HEK293 (cell line): ENCODE measurements around the gene SLC20A1.

Source experiments
- CTCF ChIA-PET: fragments of 350-600 bp; formaldehyde crosslinking; extraction: SDS; loops from one replicate; lab custom pipeline; 2021; ENCODE audit warnings: antibody characterized with exemption; lab: Yijun Ruan, JAX
- POLR2A ChIA-PET: fragments of 300-600 bp; formaldehyde crosslinking; extraction: SDS; loops from one replicate; lab custom pipeline; 2020; ENCODE audit warnings: antibody characterized with exemption, inconsistent platforms; lab: Yijun Ruan, JAX
- H3K27ac ChIP-seq: fragments of 200-500 bp; sonication (Bioruptor generic); 2 replicates; pipeline ENCODE4 v1.5.1; 2014; ENCODE audit warnings: low read depth, low read length, control low read depth, inconsistent platforms; ENCODE audit errors: extremely low read depth
- H3K36me3 ChIP-seq, 2 experiments: fragments of 200-500 bp in 1 of 2; sonication (Bioruptor generic) in 1 of 2; 1 replicate in 1 of 2; 2 replicates in 1 of 2; pipeline ENCODE4 v1.5.1; 2014 to 2017; ENCODE audit warnings: inconsistent platforms in 2 of 2, low read length in 2 of 2; ENCODE audit not compliant: control insufficient read depth in 2 of 2, insufficient read depth in 1 of 2
- H3K4me1 ChIP-seq: fragments of 200-500 bp; sonication (Bioruptor generic); 2 replicates; pipeline ENCODE4 v1.5.1; 2014; ENCODE audit warnings: mild to moderate bottlenecking, low read length, inconsistent platforms; ENCODE audit not compliant: control insufficient read depth, insufficient read depth
- H3K4me3 ChIP-seq: 2 replicates; pipeline ENCODE4 v1.5.1; 2011; ENCODE audit warnings: low read depth, mild to moderate bottlenecking, control low read depth, low read length, moderate library complexity
- H3K9me3 ChIP-seq: fragments of 200-500 bp; sonication (Bioruptor generic); 2 replicates; pipeline ENCODE4 v1.5.1; 2014; ENCODE audit warnings: low read depth, low read length, inconsistent platforms; ENCODE audit not compliant: control insufficient read depth, insufficient read depth
- EGR2 ChIP-seq: fragments of 450-650 bp; formaldehyde crosslinking; IDR thresholded peaks from 2 replicates; pipeline ENCODE4 v1.5.1; 2016; ENCODE audit warnings: low read depth, missing biosample characterization, missing genetic modification characterization
- GFI1B ChIP-seq: fragments of 450-650 bp; formaldehyde crosslinking; IDR thresholded peaks from 2 replicates; pipeline ENCODE4 v1.5.1; 2016; ENCODE audit warnings: missing biosample characterization, missing genetic modification characterization
- KLF9 ChIP-seq: fragments of 450-650 bp; formaldehyde crosslinking; IDR thresholded peaks from 2 replicates; pipeline ENCODE4 v1.5.1; 2016; ENCODE audit warnings: missing biosample characterization, missing genetic modification characterization, low read depth
- OVOL3 ChIP-seq: fragments of 450-650 bp; formaldehyde crosslinking; IDR thresholded peaks from 2 replicates; pipeline ENCODE4 v1.5.1; 2016; ENCODE audit warnings: missing biosample characterization, missing genetic modification characterization
- PATZ1 ChIP-seq: fragments of 450-650 bp; formaldehyde crosslinking; IDR thresholded peaks from 2 replicates; pipeline ENCODE4 v1.5.1; 2016; ENCODE audit warnings: missing biosample characterization, missing genetic modification characterization
- PRDM10 ChIP-seq: fragments of 450-650 bp; formaldehyde crosslinking; IDR thresholded peaks from 2 replicates; pipeline ENCODE4 v1.5.1; 2016; ENCODE audit warnings: missing biosample characterization, missing genetic modification characterization
- REPIN1 ChIP-seq: fragments of 450-650 bp; formaldehyde crosslinking; IDR thresholded peaks from 2 replicates; pipeline ENCODE4 v1.5.1; 2017; ENCODE audit warnings: missing biosample characterization, missing genetic modification characterization, low read depth
- YY1 ChIP-seq: fragments of 450-650 bp; formaldehyde crosslinking; IDR thresholded peaks from 2 replicates; pipeline ENCODE4 v1.5.1; 2018; ENCODE audit warnings: missing biosample characterization, missing genetic modification characterization
- ZEB2 ChIP-seq: fragments of 450-650 bp; formaldehyde crosslinking; IDR thresholded peaks from 2 replicates; pipeline ENCODE4 v1.5.1; 2016; ENCODE audit warnings: missing biosample characterization, missing genetic modification characterization
- ZNF146 ChIP-seq: fragments of 450-650 bp; formaldehyde crosslinking; IDR thresholded peaks from 2 replicates; pipeline ENCODE4 v1.5.1; 2016; ENCODE audit warnings: missing biosample characterization, missing genetic modification characterization
- ZNF174 ChIP-seq: fragments of 450-650 bp; formaldehyde crosslinking; IDR thresholded peaks from 2 replicates; pipeline ENCODE4 v1.5.0; 2017; ENCODE audit warnings: missing biosample characterization, mild to moderate bottlenecking, missing genetic modification characterization
- ZNF223 ChIP-seq: fragments of 450-650 bp; formaldehyde crosslinking; IDR thresholded peaks from 2 replicates; pipeline ENCODE4 v1.5.1; 2016; ENCODE audit warnings: missing biosample characterization, missing genetic modification characterization
- ZNF423 ChIP-seq: fragments of 450-650 bp; formaldehyde crosslinking; IDR thresholded peaks from 2 replicates; pipeline ENCODE4 v1.5.1; 2016; ENCODE audit warnings: missing biosample characterization, missing genetic modification characterization
- ZNF596 ChIP-seq: fragments of 450-650 bp; IDR thresholded peaks from 2 replicates; pipeline ENCODE4 v1.5.0; 2018; ENCODE audit warnings: missing biosample characterization, mild to moderate bottlenecking, missing genetic modification characterization, moderate library complexity
- ZNF639 ChIP-seq: fragments of 450-650 bp; formaldehyde crosslinking; IDR thresholded peaks from 2 replicates; pipeline ENCODE4 v1.5.1; 2016; ENCODE audit warnings: missing biosample characterization, missing genetic modification characterization
- ZNF664 ChIP-seq: fragments of 450-650 bp; formaldehyde crosslinking; IDR thresholded peaks from 2 replicates; pipeline ENCODE4 v1.5.1; 2016; ENCODE audit warnings: missing biosample characterization, missing genetic modification characterization
- ZNF701 ChIP-seq: fragments of 450-650 bp; formaldehyde crosslinking; IDR thresholded peaks from 2 replicates; pipeline ENCODE4 v1.5.1; 2016; ENCODE audit warnings: missing biosample characterization, missing genetic modification characterization
- ZNF768 ChIP-seq: fragments of 450-650 bp; formaldehyde crosslinking; IDR thresholded peaks from 2 replicates; pipeline ENCODE4 v1.5.1; 2018; ENCODE audit warnings: missing biosample characterization, mild to moderate bottlenecking, missing genetic modification characterization
- ZNF830 ChIP-seq: fragments of 450-650 bp; IDR thresholded peaks from 2 replicates; pipeline ENCODE4 v1.5.0; 2018; ENCODE audit warnings: missing biosample characterization, missing genetic modification characterization, low read depth, mild to moderate bottlenecking, moderate library complexity
- TF ChIP-seq, protein P1 (sequence below): fragments of 450-650 bp; formaldehyde crosslinking; IDR thresholded peaks from 2 replicates; pipeline ENCODE4 v1.5.1; 2016; ENCODE audit warnings: missing biosample characterization, missing genetic modification characterization

Gene SLC20A1

DNA sequence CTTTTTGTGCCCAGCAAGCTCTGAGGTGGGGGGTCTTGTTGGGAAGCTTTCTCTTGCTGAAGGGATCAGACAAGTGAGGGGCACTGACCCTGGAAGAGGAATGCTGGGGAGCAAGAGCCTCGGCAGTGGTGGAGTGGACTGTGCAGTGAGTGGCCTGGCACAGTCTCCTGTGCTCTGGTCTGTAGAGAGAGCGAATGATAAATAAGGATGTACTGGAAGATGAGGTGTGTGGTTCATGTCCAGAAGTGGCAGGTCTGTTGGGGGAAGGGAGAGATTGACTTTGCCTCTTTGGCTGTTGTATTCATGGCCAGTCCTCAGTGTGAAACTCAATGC is 5.3 kb upstream of the SLC20A1 start:
- H3K4me1 ChIP-seq: no peaks in the 10 kb centered on the region; the same call in 1 of the 2 replicates
- TF ChIP-seq ZNF768: no peak
- no peak for TF ChIP-seq ZEB2 (tag by site-specific recombination)
- TF ChIP-seq, protein P1, sequence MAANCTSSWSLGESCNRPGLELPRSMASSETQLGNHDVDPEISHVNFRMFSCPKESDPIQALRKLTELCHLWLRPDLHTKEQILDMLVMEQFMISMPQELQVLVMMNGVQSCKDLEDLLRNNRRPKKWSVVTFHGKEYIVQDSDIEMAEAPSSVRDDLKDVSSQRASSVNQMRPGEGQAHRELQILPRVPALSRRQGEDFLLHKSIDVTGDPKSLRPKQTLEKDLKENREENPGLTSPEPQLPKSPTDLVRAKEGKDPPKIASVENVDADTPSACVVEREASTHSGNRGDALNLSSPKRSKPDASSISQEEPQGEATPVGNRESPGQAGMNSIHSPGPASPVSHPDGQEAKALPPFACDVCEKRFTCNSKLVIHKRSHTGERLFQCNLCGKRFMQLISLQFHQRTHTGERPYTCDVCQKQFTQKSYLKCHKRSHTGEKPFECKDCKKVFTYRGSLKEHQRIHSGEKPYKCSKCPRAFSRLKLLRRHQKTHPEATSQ (tag by site-specific recombination): no peak
- no peak for TF ChIP-seq OVOL3 (tag by site-specific recombination)
- no peak for TF ChIP-seq REPIN1
- TF ChIP-seq ZNF664 (tag by site-specific recombination): no peak
- TF ChIP-seq ZNF830 (tag by site-specific recombination): no peak
- no peak for TF ChIP-seq ZNF701
- TF ChIP-seq ZNF174 (tag by site-specific recombination): no peak
- H3K4me3 ChIP-seq: no peak overlapping the region
- H3K36me3 ChIP-seq: no peaks in the 10 kb centered on the region
- POLR2A ChIA-PET: no interaction called here
- H3K9me3 ChIP-seq: no peaks in the 10 kb centered on the region
- CTCF ChIA-PET: interaction anchor here (0.7 kb wide), 1 partner anchor 296 kb away, joined by 3 read pairs; no protein-coding TSS in a partner anchor
- no peak overlapping the region for H3K27ac ChIP-seq

GRCh38 chr2:112640800-112641675 is 4.7 kb upstream of the SLC20A1 start:
- TF ChIP-seq ZNF146 (tag by site-specific recombination) (no peak), PRDM10 (peak; percentile 92), KLF9 (no peak), GFI1B (tag by site-specific recombination) (no peak), YY1 (no peak), EGR2 (tag by site-specific recombination) (0 out of 2 replicates have a peak, but pooled peaks have one; percentile 5)
- H3K4me1 ChIP-seq: no peaks in the 10 kb centered on the region; the same call in 1 of the 2 replicates
- ChIA-PET POLR2A (no interaction called here), CTCF (interaction anchor here (0.5 to 0.9 kb wide), 4 partner anchors 34 to 295 kb away, joined by 3 read pairs; no protein-coding TSS in a partner anchor)
- H3K36me3 ChIP-seq: no peaks in the 10 kb centered on the region
- no peak overlapping the region for H3K4me3 ChIP-seq
- no peaks in the 10 kb centered on the region for H3K9me3 ChIP-seq
- no peak overlapping the region for H3K27ac ChIP-seq

DNA sequence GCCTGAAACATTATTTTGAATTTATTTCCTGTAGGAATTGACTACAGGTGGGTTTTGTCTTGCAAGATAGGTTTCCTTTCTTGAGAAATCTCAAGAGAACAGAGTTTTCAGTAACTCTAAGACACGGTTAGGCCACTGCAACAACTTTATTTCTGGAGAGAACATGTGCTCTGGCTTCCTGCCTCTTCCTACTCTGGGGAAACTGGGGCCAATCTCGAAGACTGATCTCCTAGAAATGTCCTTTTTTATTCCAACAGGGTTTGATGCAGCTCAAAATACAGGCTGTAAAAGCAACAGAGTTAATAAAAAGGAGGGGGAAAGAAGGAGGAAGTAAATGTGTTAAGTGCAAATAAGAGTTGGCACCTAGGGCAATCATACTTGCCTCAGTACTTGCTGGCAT is 4.0 kb upstream of the SLC20A1 start:
- CTCF ChIA-PET: interaction anchor here (0.5 to 0.9 kb wide), 3 partner anchors 34 to 88 kb away, joined by 3 read pairs; no protein-coding TSS in a partner anchor
- H3K9me3 ChIP-seq: no peaks in the 10 kb centered on the region
- no peak overlapping the region for H3K4me3 ChIP-seq
- no peaks in the 10 kb centered on the region; the same call in 1 of the 2 replicates for H3K4me1 ChIP-seq
- POLR2A ChIA-PET: no interaction called here
- no peaks in the 10 kb centered on the region for H3K36me3 ChIP-seq
- no peak overlapping the region for H3K27ac ChIP-seq
- no peak for TF ChIP-seq GFI1B (tag by site-specific recombination)
- TF ChIP-seq ZNF639: no peak
- no peak for TF ChIP-seq PATZ1 (tag by site-specific recombination)
- TF ChIP-seq ZNF596 (tag by site-specific recombination): no peak
- no peak for TF ChIP-seq ZNF223 (tag by site-specific recombination)
- TF ChIP-seq ZNF423 (tag by site-specific recombination): no peak
